Measurements from ENCODE around the gene PES1. TPM values are rescaled to one million over a fixed set of nuclear protein-coding genes. Genes with fewer than 3 reads are reported as not detected.
A peak's percentile ranks its signal among the peaks of the same experiment; 100 is the strongest.

The PES1 gene
- total RNA-seq, 1 donor from 2014 or later, result 88.7 TPM

DNA sequence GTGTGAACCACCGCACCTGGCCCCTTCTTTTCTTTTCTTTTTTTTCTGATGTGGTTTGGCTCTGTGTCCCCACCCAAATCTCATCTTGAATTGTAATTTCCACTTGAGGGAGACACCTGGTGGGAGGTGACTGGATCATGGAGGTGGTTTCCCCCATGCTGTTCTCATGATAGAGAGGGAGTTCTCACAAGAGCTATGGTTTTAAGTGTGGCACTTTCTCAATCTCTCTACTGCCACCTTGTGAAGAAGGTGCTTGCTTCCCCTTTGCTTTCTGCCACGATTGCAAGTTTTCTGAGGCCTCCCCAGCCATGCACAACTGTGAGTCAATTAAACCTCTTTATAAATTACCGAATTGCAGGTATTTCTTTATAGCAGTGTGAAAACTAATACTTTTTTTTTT lies 10.3 kb upstream of the PES1 start:
- no peaks in the 10 kb centered on the region for H3K36me3 ChIP-seq (ENCODE audit: insufficient read depth, low read length)
- Mint-ChIP-seq H3K36me3 (ENCODE audit: low read depth, unreplicated experiment) (no peaks in the 10 kb centered on the region), H3K9me3 (ENCODE audit: unreplicated experiment) (no peaks in the 10 kb centered on the region), H3K27me3 (ENCODE audit: low read depth, unreplicated experiment) (peaks cover 5% of the 10 kb centered on the region), H3K27ac (ENCODE audit: unreplicated experiment) (no peak overlapping the region), H3K4me3 (ENCODE audit: unreplicated experiment) (no peak overlapping the region), H3K4me1 (ENCODE audit: low read depth, unreplicated experiment) (peaks cover 8% of the 10 kb centered on the region)
- no peaks in the 10 kb centered on the region for H4K20me1 ChIP-seq (ENCODE audit: insufficient read depth, low read length)
- TF ChIP-seq EZH2 (IDR thresholded peaks at IDR 0.05; ENCODE audit: insufficient read depth, low read length), result no peak
- TF ChIP-seq, protein P1, sequence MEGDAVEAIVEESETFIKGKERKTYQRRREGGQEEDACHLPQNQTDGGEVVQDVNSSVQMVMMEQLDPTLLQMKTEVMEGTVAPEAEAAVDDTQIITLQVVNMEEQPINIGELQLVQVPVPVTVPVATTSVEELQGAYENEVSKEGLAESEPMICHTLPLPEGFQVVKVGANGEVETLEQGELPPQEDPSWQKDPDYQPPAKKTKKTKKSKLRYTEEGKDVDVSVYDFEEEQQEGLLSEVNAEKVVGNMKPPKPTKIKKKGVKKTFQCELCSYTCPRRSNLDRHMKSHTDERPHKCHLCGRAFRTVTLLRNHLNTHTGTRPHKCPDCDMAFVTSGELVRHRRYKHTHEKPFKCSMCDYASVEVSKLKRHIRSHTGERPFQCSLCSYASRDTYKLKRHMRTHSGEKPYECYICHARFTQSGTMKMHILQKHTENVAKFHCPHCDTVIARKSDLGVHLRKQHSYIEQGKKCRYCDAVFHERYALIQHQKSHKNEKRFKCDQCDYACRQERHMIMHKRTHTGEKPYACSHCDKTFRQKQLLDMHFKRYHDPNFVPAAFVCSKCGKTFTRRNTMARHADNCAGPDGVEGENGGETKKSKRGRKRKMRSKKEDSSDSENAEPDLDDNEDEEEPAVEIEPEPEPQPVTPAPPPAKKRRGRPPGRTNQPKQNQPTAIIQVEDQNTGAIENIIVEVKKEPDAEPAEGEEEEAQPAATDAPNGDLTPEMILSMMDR (IDR thresholded peaks at IDR 0.05; ENCODE audit: insufficient read depth, low read depth, low read length), result peak; percentile 31
- H3K27me3 ChIP-seq (ENCODE audit: insufficient read depth, low read length), result no peaks in the 10 kb centered on the region
- no peak overlapping the region for H3K27ac ChIP-seq (ENCODE audit: low read depth, low read length)
- no peaks in the 10 kb centered on the region for H3K9me3 ChIP-seq (ENCODE audit: insufficient read depth, low read depth, low read length)
- H3K4me2 ChIP-seq (ENCODE audit: low read length), result no peak overlapping the region
- FAIRE-seq, result no peak
- DNase-seq (ENCODE audit: low read depth), result peak; percentile 12
- H2AFZ ChIP-seq (ENCODE audit: low read depth, low read length), result no peak overlapping the region
- H3K4me1 ChIP-seq (ENCODE audit: insufficient read depth, low read length), result peaks cover 6% of the 10 kb centered on the region
- no peak overlapping the region for H3K4me3 ChIP-seq (ENCODE audit: insufficient read depth, low read depth, low read length)
- no peak overlapping the region for H3K9ac ChIP-seq (ENCODE audit: low read length)
- no peaks in the 10 kb centered on the region for H3K79me2 ChIP-seq (ENCODE audit: insufficient read depth, low read length)

DNA sequence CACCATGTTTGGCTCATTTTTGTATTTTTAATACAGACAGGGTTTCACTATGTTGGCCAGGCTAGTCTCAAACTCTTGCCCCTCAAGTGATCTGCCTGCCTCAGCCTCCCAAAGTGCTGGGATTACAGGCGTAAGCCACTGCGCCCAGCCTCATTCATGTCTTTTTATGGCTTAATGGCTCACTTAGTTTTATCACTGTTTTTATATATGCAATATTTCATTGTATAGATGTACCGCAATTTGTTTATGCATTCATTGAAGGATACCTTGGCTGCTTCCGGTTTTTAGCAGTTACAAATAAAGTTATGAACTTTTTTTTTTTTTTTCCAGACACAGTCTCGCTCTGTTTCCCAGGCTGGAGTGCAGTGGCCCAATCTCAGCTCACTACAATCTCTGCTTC lies 9.8 kb upstream of the PES1 start:
- Histone ChIP-seq H2AFZ (ENCODE audit: low read depth, low read length) (no peak overlapping the region), H4K20me1 (ENCODE audit: insufficient read depth, low read length) (no peaks in the 10 kb centered on the region), H3K4me2 (ENCODE audit: low read length) (no peak overlapping the region), H3K27ac (ENCODE audit: low read depth, low read length) (no peak overlapping the region), H3K4me1 (ENCODE audit: insufficient read depth, low read length) (peaks cover 4% of the 10 kb centered on the region), H3K4me3 (ENCODE audit: insufficient read depth, low read depth, low read length) (no peak overlapping the region), H3K9ac (ENCODE audit: low read length) (no peak overlapping the region), H3K27me3 (ENCODE audit: insufficient read depth, low read length) (no peaks in the 10 kb centered on the region), H3K79me2 (ENCODE audit: insufficient read depth, low read length) (no peaks in the 10 kb centered on the region), H3K36me3 (ENCODE audit: insufficient read depth, low read length) (no peaks in the 10 kb centered on the region), H3K9me3 (ENCODE audit: insufficient read depth, low read depth, low read length) (no peaks in the 10 kb centered on the region)
- H3K27ac Mint-ChIP-seq (ENCODE audit: unreplicated experiment), result no peak overlapping the region
- H3K9me3 Mint-ChIP-seq (ENCODE audit: unreplicated experiment), result no peaks in the 10 kb centered on the region
- H3K27me3 Mint-ChIP-seq (ENCODE audit: low read depth, unreplicated experiment), result peaks cover 5% of the 10 kb centered on the region
- TF ChIP-seq, protein P1 (IDR thresholded peaks at IDR 0.05; ENCODE audit: insufficient read depth, low read depth, low read length), result no peak
- no peak for TF ChIP-seq EZH2 (IDR thresholded peaks at IDR 0.05; ENCODE audit: insufficient read depth, low read length)
- H3K4me3 Mint-ChIP-seq (ENCODE audit: unreplicated experiment), result no peak overlapping the region
- FAIRE-seq (no peak), DNase-seq (ENCODE audit: low read depth) (no peak)
- peaks cover 6% of the 10 kb centered on the region for H3K4me1 Mint-ChIP-seq (ENCODE audit: low read depth, unreplicated experiment)
- H3K36me3 Mint-ChIP-seq (ENCODE audit: low read depth, unreplicated experiment), result no peaks in the 10 kb centered on the region

DNA sequence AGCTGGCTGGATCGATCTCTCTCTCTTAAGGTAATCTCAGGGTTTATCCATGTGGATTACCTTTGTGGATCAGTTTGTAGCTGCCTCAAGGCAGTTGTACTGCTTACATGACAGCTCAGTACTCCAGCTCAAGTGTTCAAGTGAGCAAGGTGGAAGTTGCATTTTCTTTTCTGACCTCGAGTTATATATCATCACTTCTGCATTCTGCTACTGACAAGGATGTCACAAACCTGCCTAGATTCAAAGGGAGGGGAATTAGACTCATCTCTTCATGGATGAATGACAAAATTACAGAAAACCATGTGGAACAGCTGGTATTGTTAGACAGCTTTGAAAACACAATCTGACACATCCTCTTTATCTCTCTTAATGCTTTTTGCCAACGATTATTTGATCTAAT lies 9.2 kb upstream of the PES1 start:
- Histone ChIP-seq H3K4me3 (ENCODE audit: insufficient read depth, low read depth, low read length) (no peak overlapping the region), H3K9me3 (ENCODE audit: insufficient read depth, low read depth, low read length) (no peaks in the 10 kb centered on the region), H3K27me3 (ENCODE audit: insufficient read depth, low read length) (no peaks in the 10 kb centered on the region), H2AFZ (ENCODE audit: low read depth, low read length) (no peak overlapping the region), H3K4me1 (ENCODE audit: insufficient read depth, low read length) (peaks cover 3% of the 10 kb centered on the region), H3K4me2 (ENCODE audit: low read length) (no peak overlapping the region), H4K20me1 (ENCODE audit: insufficient read depth, low read length) (no peaks in the 10 kb centered on the region), H3K27ac (ENCODE audit: low read depth, low read length) (no peak overlapping the region), H3K36me3 (ENCODE audit: insufficient read depth, low read length) (no peaks in the 10 kb centered on the region), H3K79me2 (ENCODE audit: insufficient read depth, low read length) (no peaks in the 10 kb centered on the region), H3K9ac (ENCODE audit: low read length) (no peak overlapping the region)
- no peaks in the 10 kb centered on the region for H3K9me3 Mint-ChIP-seq (ENCODE audit: unreplicated experiment)
- peaks cover 5% of the 10 kb centered on the region for H3K27me3 Mint-ChIP-seq (ENCODE audit: low read depth, unreplicated experiment)
- no peaks in the 10 kb centered on the region for H3K36me3 Mint-ChIP-seq (ENCODE audit: low read depth, unreplicated experiment)
- no peak for DNase-seq (ENCODE audit: low read depth)
- no peak for TF ChIP-seq EZH2 (IDR thresholded peaks at IDR 0.05; ENCODE audit: insufficient read depth, low read length)
- TF ChIP-seq, protein P1 (IDR thresholded peaks at IDR 0.05; ENCODE audit: insufficient read depth, low read depth, low read length), result no peak
- H3K4me1 Mint-ChIP-seq (ENCODE audit: low read depth, unreplicated experiment), result peaks cover 2% of the 10 kb centered on the region
- no peak overlapping the region for H3K4me3 Mint-ChIP-seq (ENCODE audit: unreplicated experiment)
- no peak for FAIRE-seq
- H3K27ac Mint-ChIP-seq (ENCODE audit: unreplicated experiment), result no peak overlapping the region

Data from astrocyte (in vitro differentiated cells and primary cell).